ENCODE data around the gene FES.
"Not testable (repeated sequence)": the region's sequence is repeated elsewhere in the genome, so short reads cannot be mapped to it uniquely, and the experiment has no call there.

The FES gene

GRCh38 chr15:90845201-90845949, 38.9 kb upstream of the FES start:
- Histone ChIP-seq H3K36me3 (ENCODE audit: control insufficient read depth, insufficient read depth, low read length) (no peaks in the 10 kb centered on the region), H3K4me3 (ENCODE audit: extremely low read depth, insufficient read depth, low read length, poor library complexity, severe bottlenecking) (no peak overlapping the region), H3K4me1 (ENCODE audit: control insufficient read depth, insufficient read depth, low read length, poor library complexity, severe bottlenecking) (peaks cover 19% of the 10 kb centered on the region), H3K9me3 (ENCODE audit: control insufficient read depth, low read length) (no peaks in the 10 kb centered on the region), H3K27ac (ENCODE audit: low read depth, low read length, severe bottlenecking) (peak overlapping the region; percentile 59)
- 80 to 83% methylated on average over 6 to 9 of the region's 9 CpGs for WGBS, 2 experiments (ENCODE audit: insufficient coverage in 2 of 2)

GRCh38 chr15:90849424-90849823, 34.9 kb upstream of the FES start:
- not testable (repeated sequence) for H3K4me3 ChIP-seq (ENCODE audit: extremely low read depth, insufficient read depth, low read length, poor library complexity, severe bottlenecking); H3K36me3 ChIP-seq (ENCODE audit: control insufficient read depth, insufficient read depth, low read length); H3K27ac ChIP-seq (ENCODE audit: low read depth, low read length, severe bottlenecking); H3K9me3 ChIP-seq (ENCODE audit: control insufficient read depth, low read length)
- WGBS, 2 experiments (ENCODE audit: insufficient coverage in 2 of 2): 89% methylated on average over 1 of the region's 1 CpG; no CpG with 5 or more reads in 1 of the 2 experiments
- H3K4me1 ChIP-seq (ENCODE audit: control insufficient read depth, insufficient read depth, low read length, poor library complexity, severe bottlenecking): peaks cover 12% of the 10 kb centered on the region

DNA sequence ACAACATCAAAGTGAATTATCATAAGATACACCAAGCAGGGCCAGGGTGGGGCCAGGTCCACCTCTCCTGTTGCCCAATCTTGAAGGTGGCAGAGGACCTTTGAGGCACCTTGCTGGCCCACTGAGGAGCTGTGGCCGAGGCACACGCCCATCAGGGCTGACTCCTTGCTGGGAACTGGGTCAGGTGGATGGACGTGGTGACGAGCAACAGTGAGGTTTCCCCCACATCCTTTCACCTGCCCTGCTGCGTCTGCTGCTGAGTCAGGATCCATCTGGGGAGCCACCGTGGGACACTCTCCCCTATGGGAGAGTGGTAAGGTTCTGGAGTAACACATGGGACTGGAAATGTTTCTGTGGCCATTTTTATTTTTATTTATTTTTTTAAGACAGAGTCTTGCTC, 33.2 kb upstream of the FES start:
- Histone ChIP-seq H3K36me3 (ENCODE audit: control insufficient read depth, insufficient read depth, low read length) (no peaks in the 10 kb centered on the region), H3K4me1 (ENCODE audit: control insufficient read depth, insufficient read depth, low read length, poor library complexity, severe bottlenecking) (no peaks in the 10 kb centered on the region), H3K9me3 (ENCODE audit: control insufficient read depth, low read length) (no peaks in the 10 kb centered on the region), H3K27ac (ENCODE audit: low read depth, low read length, severe bottlenecking) (no peak overlapping the region), H3K4me3 (ENCODE audit: extremely low read depth, insufficient read depth, low read length, poor library complexity, severe bottlenecking) (no peak overlapping the region)
- WGBS, 2 experiments (ENCODE audit: insufficient coverage in 2 of 2): 93% methylated on average over 3 of the region's 6 CpGs; no CpG with 5 or more reads in 1 of the 2 experiments

GRCh38 chr15:90851940-90852339, 32.4 kb upstream of the FES start:
- WGBS, 2 experiments (ENCODE audit: insufficient coverage in 2 of 2): 92 to 100% methylated on average over 3 of the region's 5 CpGs
- H3K4me1 ChIP-seq (ENCODE audit: control insufficient read depth, insufficient read depth, low read length, poor library complexity, severe bottlenecking): no peaks in the 10 kb centered on the region
- no peaks in the 10 kb centered on the region for H3K36me3 ChIP-seq (ENCODE audit: control insufficient read depth, insufficient read depth, low read length)
- H3K4me3 ChIP-seq (ENCODE audit: extremely low read depth, insufficient read depth, low read length, poor library complexity, severe bottlenecking): no peak overlapping the region
- H3K27ac ChIP-seq (ENCODE audit: low read depth, low read length, severe bottlenecking): no peak overlapping the region
- no peaks in the 10 kb centered on the region for H3K9me3 ChIP-seq (ENCODE audit: control insufficient read depth, low read length)

DNA sequence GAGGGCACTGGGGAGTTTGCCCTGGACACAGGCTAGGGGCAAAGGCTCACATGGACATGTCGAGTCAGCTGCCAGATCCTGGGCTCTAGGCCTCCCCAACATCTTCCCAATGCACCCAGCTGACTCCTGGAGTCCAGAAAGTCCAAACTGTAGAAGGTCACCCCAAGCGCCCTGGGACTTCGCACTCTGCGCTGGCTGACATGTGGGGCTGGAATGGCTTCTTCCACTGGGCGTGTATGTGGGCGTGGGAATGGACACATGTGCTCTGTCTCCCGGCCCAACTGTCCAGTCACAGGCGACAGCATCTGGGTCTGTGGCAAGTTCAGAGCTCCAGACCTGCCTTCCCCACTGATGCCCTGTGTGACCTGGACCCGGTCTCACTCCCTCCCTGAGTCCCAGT, 29.2 kb upstream of the FES start:
- H3K36me3 ChIP-seq (ENCODE audit: control insufficient read depth, insufficient read depth, low read length): no peaks in the 10 kb centered on the region
- H3K27ac ChIP-seq (ENCODE audit: low read depth, low read length, severe bottlenecking): no peak overlapping the region
- WGBS, 2 experiments (ENCODE audit: insufficient coverage in 2 of 2): 96 to 98% methylated on average over 9 of the region's 9 CpGs
- peaks cover 9% of the 10 kb centered on the region for H3K4me1 ChIP-seq (ENCODE audit: control insufficient read depth, insufficient read depth, low read length, poor library complexity, severe bottlenecking)
- no peak overlapping the region for H3K4me3 ChIP-seq (ENCODE audit: extremely low read depth, insufficient read depth, low read length, poor library complexity, severe bottlenecking)
- H3K9me3 ChIP-seq (ENCODE audit: control insufficient read depth, low read length): no peaks in the 10 kb centered on the region

DNA sequence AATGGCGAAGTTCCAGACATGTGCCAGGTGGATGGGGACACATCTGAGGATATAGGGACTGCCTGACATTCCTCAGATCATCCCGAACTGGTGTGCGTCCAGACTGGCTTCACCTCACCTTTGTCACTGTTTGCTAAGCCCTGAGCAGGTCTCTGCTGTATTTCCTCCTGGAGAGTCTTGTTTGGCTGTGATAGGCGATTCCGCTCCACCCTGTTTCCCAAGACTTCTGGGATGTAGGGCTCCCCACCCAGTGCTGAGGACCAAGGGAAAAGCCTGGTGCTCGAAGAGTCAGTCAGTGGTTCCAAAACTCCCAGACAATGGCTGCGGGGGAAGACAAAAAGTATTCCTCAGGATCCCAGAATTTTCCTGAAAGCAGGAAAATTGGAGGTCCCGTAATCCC, 27.0 kb upstream of the FES start:
- Histone ChIP-seq H3K4me3 (ENCODE audit: extremely low read depth, insufficient read depth, low read length, poor library complexity, severe bottlenecking) (no peak overlapping the region), H3K36me3 (ENCODE audit: control insufficient read depth, insufficient read depth, low read length) (no peaks in the 10 kb centered on the region), H3K4me1 (ENCODE audit: control insufficient read depth, insufficient read depth, low read length, poor library complexity, severe bottlenecking) (peaks cover 17% of the 10 kb centered on the region), H3K9me3 (ENCODE audit: control insufficient read depth, low read length) (no peaks in the 10 kb centered on the region), H3K27ac (ENCODE audit: low read depth, low read length, severe bottlenecking) (no peak overlapping the region)
- 94 to 97% methylated on average over 7 of the region's 8 CpGs for WGBS, 2 experiments (ENCODE audit: insufficient coverage in 2 of 2)

DNA sequence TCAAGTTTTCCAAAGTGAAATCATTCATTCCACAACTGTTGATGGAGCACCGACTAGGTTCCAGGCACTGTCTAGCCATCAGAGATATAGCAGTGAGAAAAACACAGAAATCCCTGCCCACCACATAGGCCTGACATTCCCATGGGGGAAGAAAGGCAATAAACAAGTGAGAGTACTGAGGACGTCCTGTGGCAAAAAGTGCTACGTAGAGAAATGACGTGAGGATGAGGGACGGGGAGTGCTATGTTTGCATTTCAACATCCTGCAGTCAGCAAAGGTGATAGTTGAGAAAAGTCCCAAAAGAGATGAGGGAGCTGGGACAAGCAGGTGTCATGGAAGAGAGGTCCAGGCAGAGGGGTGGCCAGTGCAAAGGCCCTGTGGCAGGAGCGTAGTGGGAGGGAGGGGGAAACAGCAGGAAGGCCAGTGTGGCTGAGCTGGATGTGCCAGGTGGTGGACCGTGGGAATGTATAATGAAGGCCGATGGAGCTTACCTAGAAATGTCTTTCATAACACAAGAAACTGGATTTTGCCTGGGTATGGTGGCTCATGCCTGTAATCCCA, 26.3 kb upstream of the FES start:
- no peaks in the 10 kb centered on the region for H3K36me3 ChIP-seq (ENCODE audit: control insufficient read depth, insufficient read depth, low read length)
- no peak overlapping the region for H3K4me3 ChIP-seq (ENCODE audit: extremely low read depth, insufficient read depth, low read length, poor library complexity, severe bottlenecking)
- no peaks in the 10 kb centered on the region for H3K9me3 ChIP-seq (ENCODE audit: control insufficient read depth, low read length)
- WGBS, 2 experiments (ENCODE audit: insufficient coverage in 2 of 2): 97 to 98% methylated on average over 5 to 7 of the region's 8 CpGs
- no peak overlapping the region for H3K27ac ChIP-seq (ENCODE audit: low read depth, low read length, severe bottlenecking)
- H3K4me1 ChIP-seq (ENCODE audit: control insufficient read depth, insufficient read depth, low read length, poor library complexity, severe bottlenecking): peaks cover 17% of the 10 kb centered on the region

DNA sequence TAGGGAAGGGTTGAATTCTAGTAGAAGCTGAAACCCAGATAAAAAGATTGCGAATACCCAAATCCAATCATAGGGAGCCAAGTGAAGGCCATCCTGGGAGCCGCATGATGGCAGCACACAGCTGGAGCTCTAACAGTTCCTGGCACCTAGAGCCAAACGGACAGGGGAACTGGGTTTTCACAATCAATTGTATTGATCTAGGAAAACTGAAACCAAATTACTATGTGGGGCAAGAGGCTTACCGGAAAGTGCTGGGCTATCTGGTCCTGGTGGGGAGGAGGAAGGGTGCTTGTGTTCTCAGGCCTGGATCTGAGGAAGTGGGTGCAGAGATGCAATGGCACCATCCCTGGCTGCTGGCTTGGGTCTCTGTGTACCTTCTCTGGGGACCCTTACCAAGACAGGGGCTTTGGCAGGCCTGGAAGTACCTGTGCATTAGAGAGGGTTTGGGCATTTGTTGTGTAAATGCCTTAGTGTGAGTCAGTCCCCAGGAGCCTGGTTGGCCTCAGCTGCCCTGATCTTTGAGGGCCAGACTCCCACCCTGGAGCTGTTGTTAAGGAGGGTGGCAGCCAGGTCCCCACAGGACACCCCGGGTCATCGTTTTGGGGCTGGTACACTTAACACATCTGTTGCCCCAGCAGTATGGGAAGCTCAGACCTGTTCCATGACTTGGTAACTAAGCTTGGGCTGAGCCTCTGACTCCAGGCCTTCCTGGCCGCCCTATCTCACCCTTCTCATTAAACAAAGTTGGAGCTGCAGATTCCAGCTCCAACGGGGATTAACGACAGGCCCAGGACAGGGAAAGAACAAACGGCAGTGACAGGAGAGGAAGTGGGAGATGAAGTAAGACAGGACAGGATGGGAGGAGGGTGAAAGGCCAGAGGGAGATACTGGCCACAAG, 24.8 kb upstream of the FES start:
- Histone ChIP-seq H3K36me3 (ENCODE audit: control insufficient read depth, insufficient read depth, low read length) (no peaks in the 10 kb centered on the region), H3K9me3 (ENCODE audit: control insufficient read depth, low read length) (no peaks in the 10 kb centered on the region), H3K27ac (ENCODE audit: low read depth, low read length, severe bottlenecking) (peak overlapping the region; percentile 92), H3K4me3 (ENCODE audit: extremely low read depth, insufficient read depth, low read length, poor library complexity, severe bottlenecking) (no peak overlapping the region), H3K4me1 (ENCODE audit: control insufficient read depth, insufficient read depth, low read length, poor library complexity, severe bottlenecking) (peaks cover 17% of the 10 kb centered on the region)
- 42 to 46% methylated on average over 6 to 7 of the region's 10 CpGs for WGBS, 2 experiments (ENCODE audit: insufficient coverage in 2 of 2)

DNA sequence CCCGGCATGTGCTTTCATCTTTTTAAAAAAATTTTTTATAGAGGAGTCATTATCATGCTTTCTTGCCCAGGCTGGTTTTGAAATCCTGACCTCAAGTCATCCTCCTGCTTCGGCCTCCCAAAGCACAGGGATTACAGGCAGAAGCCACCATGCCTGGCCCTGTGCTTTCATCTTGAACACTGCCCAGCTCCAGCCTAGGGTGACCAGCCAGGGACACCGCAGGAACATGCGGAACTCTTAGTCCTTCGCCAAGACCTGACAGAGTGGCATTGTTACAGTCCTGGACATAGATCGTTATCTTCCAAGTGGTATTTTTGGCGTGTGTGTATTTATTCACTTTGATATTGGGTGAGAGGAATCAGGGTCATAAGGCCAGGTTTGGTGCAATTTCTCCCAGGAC, 23.9 kb upstream of the FES start:
- Histone ChIP-seq H3K36me3 (ENCODE audit: control insufficient read depth, insufficient read depth, low read length) (no peaks in the 10 kb centered on the region), H3K4me1 (ENCODE audit: control insufficient read depth, insufficient read depth, low read length, poor library complexity, severe bottlenecking) (peaks cover 17% of the 10 kb centered on the region), H3K4me3 (ENCODE audit: extremely low read depth, insufficient read depth, low read length, poor library complexity, severe bottlenecking) (no peak overlapping the region), H3K27ac (ENCODE audit: low read depth, low read length, severe bottlenecking) (no peak overlapping the region), H3K9me3 (ENCODE audit: control insufficient read depth, low read length) (no peaks in the 10 kb centered on the region)
- WGBS, 2 experiments (ENCODE audit: insufficient coverage in 2 of 2): 91 to 97% methylated on average over 5 to 6 of the region's 7 CpGs

GRCh38 chr15:90860942-90861675, 23.2 kb upstream of the FES start:
- H3K4me3 ChIP-seq (ENCODE audit: extremely low read depth, insufficient read depth, low read length, poor library complexity, severe bottlenecking): no peak overlapping the region
- H3K36me3 ChIP-seq (ENCODE audit: control insufficient read depth, insufficient read depth, low read length): no peaks in the 10 kb centered on the region
- H3K27ac ChIP-seq (ENCODE audit: low read depth, low read length, severe bottlenecking): no peak overlapping the region
- H3K9me3 ChIP-seq (ENCODE audit: control insufficient read depth, low read length): no peaks in the 10 kb centered on the region
- peaks cover 17% of the 10 kb centered on the region for H3K4me1 ChIP-seq (ENCODE audit: control insufficient read depth, insufficient read depth, low read length, poor library complexity, severe bottlenecking)
- 97 to 99% methylated on average over 11 of the region's 14 CpGs for WGBS, 2 experiments (ENCODE audit: insufficient coverage in 2 of 2)

Measured in mesodermal cell (in vitro differentiated cells).